ENCODE data around the gene INTS3.
A peak's percentile ranks its signal among the peaks of the same experiment; 100 is the strongest.
"Not testable (repeated sequence)": the region's sequence is repeated elsewhere in the genome, so short reads cannot be mapped to it uniquely, and the experiment has no call there.

INTS3 gene

GRCh38 chr1:153776845-153777370, 49.1 kb downstream of the INTS3 start:
- Histone ChIP-seq H4K20me1 (peaks cover 0 to 33% (median 7%) of the 10 kb centered on the region in 11 experiments; a peak in 9 of 22 replicates), H3K4me3 (peak overlapping the region; percentile 69 to 96 (median 86); a peak in 19 of 20 replicates), H3K4me1 (peaks cover 59 to 87% (median 73%) of the 10 kb centered on the region in 10 experiments), H3K9me3 (replicated peaks in 1 of 11) (no peaks in the 10 kb centered on the region), H3K27me3 (no peaks in the 10 kb centered on the region), H3K4me2 (peak overlapping the region; percentile 94 to 100 (median 99)), H3K36me3 (peaks cover 5 to 58% (median 40%) of the 10 kb centered on the region in 11 experiments), H3K27ac (peak overlapping the region in 10 of 11 experiments; percentile 79 to 100 (median 98); a peak in 19 of 22 replicates), H3K9ac (peak overlapping the region; percentile 78 to 96 (median 89))
- TF ChIP-seq Cebpa-rat (IDR thresholded peaks at IDR 0.05): no peak

DNA sequence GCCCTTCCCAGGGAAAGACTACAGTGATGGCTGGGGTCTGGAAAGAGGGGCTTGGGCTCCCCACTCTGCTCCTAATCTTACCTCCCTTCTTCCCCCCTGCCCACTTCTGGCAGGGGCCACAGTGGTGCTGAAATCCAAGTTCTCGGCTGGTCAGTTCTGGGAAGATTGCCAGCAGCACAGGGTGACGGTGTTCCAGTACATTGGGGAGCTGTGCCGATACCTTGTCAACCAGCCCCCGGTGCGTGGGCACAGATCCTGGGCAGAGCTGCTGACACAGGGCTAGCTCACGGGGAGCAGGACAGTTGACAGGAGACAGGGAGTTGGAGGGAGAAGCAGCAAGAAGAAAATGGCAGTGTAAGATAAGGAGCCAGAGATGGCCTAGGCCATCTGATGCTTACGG, 49.8 kb downstream of the INTS3 start:
- Histone ChIP-seq H3K9me3 (replicated peaks in 1 of 11) (no peaks in the 10 kb centered on the region), H3K4me1 (peaks cover 59 to 87% (median 73%) of the 10 kb centered on the region in 10 experiments), H4K20me1 (peaks cover 0 to 33% (median 7%) of the 10 kb centered on the region in 11 experiments; a peak in 9 of 22 replicates), H3K36me3 (peaks cover 5 to 50% (median 35%) of the 10 kb centered on the region in 11 experiments), H3K4me3 (peak overlapping the region in 8 of 10 experiments; percentile 71 to 96 (median 88); a peak in 14 of 20 replicates), H3K9ac (peak overlapping the region in 10 of 11 experiments; percentile 78 to 96 (median 88); a peak in 19 of 22 replicates), H3K4me2 (peak overlapping the region; percentile 94 to 100 (median 99)), H3K27me3 (no peaks in the 10 kb centered on the region), H3K27ac (peak overlapping the region in 10 of 11 experiments; percentile 4 to 100 (median 90); a peak in 12 of 22 replicates)
- no peak for TF ChIP-seq Cebpa-rat (IDR thresholded peaks at IDR 0.05)

GRCh38 chr1:153778051-153778823, 50.4 kb downstream of the INTS3 start:
- Histone ChIP-seq H3K4me2 (peak overlapping the region; percentile 94 to 100 (median 99); a peak in 21 of 22 replicates), H3K4me3 (peak overlapping the region in 6 of 10 experiments; percentile 71 to 96 (median 89); a peak in 9 of 20 replicates), H4K20me1 (peaks cover 0 to 33% (median 7%) of the 10 kb centered on the region in 11 experiments; a peak in 9 of 22 replicates), H3K9me3 (replicated peaks in 1 of 11) (no peaks in the 10 kb centered on the region), H3K27me3 (no peaks in the 10 kb centered on the region), H3K9ac (peak overlapping the region in 10 of 11 experiments; percentile 78 to 96 (median 88); a peak in 17 of 22 replicates), H3K4me1 (peaks cover 59 to 87% (median 72%) of the 10 kb centered on the region in 10 experiments), H3K36me3 (peaks cover 5 to 46% (median 33%) of the 10 kb centered on the region in 11 experiments; a peak in 21 of 22 replicates), H3K27ac (peak overlapping the region in 10 of 11 experiments; percentile 4 to 100 (median 62); a peak in 11 of 22 replicates)
- TF ChIP-seq Cebpa-rat (IDR thresholded peaks at IDR 0.05): no peak

DNA sequence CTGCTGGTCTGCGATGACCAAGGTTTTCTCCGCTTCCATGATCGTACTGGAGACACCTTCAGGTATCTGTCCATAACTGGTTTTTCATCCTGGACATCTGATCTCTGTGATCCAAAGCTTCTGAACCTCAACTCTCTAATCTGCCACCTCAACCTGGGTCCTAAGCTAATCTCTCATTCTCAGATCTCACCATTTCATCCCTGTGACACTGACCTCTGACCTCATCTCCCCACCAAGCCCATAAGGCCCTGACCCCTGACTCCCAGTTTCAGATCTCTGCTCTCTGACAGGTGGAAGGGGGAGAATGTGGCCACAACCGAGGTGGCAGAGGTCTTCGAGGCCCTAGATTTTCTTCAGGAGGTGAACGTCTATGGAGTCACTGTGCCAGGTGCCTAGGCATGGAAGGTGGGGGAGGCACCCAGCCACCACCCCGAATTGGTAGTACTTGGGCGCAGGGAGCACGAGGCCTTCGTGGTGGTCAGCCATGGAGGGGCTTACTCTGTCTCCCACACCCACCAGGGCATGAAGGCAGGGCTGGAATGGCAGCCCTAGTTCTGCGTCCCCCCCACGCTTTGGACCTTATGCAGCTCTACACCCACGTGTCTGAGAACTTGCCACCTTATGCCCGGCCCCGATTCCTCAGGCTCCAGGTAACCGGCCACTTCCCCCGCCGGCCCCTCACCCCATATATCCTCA, 51.1 kb downstream of the INTS3 start:
- peaks cover 5 to 46% (median 33%) of the 10 kb centered on the region in 11 experiments; a peak in 21 of 22 replicates for H3K36me3 ChIP-seq
- no peaks in the 10 kb centered on the region for H3K9me3 ChIP-seq (replicated peaks in 1 of 11)
- peak overlapping the region in 4 of 11 experiments; percentile 24 to 99 (median 93); a peak in 3 of 22 replicates for H3K27ac ChIP-seq
- H4K20me1 ChIP-seq: peaks cover 0 to 33% (median 7%) of the 10 kb centered on the region in 11 experiments; a peak in 9 of 22 replicates
- no peak for TF ChIP-seq Cebpa-rat (IDR thresholded peaks at IDR 0.05)
- H3K4me1 ChIP-seq: peaks cover 54 to 84% (median 68%) of the 10 kb centered on the region in 10 experiments
- H3K4me2 ChIP-seq: peak overlapping the region in 9 of 11 experiments; percentile 94 to 100 (median 99); a peak in 15 of 22 replicates
- H3K9ac ChIP-seq: peak overlapping the region in 7 of 11 experiments; percentile 22 to 95 (median 84); a peak in 12 of 22 replicates
- H3K4me3 ChIP-seq: no peak overlapping the region
- no peaks in the 10 kb centered on the region for H3K27me3 ChIP-seq

GRCh38 chr1:153779781-153780541, 52.1 kb downstream of the INTS3 start:
- Histone ChIP-seq H3K4me1 (peaks cover 51 to 84% (median 67%) of the 10 kb centered on the region in 10 experiments), H3K27ac (peak overlapping the region in 5 of 11 experiments; percentile 2 to 44 (median 17); a peak in 6 of 22 replicates)

GRCh38 chr1:153780551-153780950, 52.7 kb downstream of the INTS3 start:
- Histone ChIP-seq H3K9me3 (replicated peaks in 1 of 11) (no peaks in the 10 kb centered on the region), H3K27ac (peak overlapping the region in 6 of 11 experiments; percentile 2 to 44 (median 12); a peak in 6 of 22 replicates), H3K4me3 (no peak overlapping the region), H4K20me1 (peaks cover 0 to 33% (median 7%) of the 10 kb centered on the region in 11 experiments; a peak in 9 of 22 replicates), H3K4me1 (peaks cover 54 to 87% (median 69%) of the 10 kb centered on the region in 10 experiments), H3K27me3 (no peaks in the 10 kb centered on the region), H3K9ac (peak overlapping the region in 6 of 11 experiments; percentile 5 to 43 (median 24); a peak in 7 of 22 replicates), H3K36me3 (peaks cover 5 to 46% (median 33%) of the 10 kb centered on the region in 11 experiments; a peak in 21 of 22 replicates), H3K4me2 (peak overlapping the region in 3 of 11 experiments; percentile 7 to 26 (median 21); a peak in 4 of 22 replicates)
- TF ChIP-seq Cebpa-rat (IDR thresholded peaks at IDR 0.05): no peak

More at GRCh38 chr1:153779781-153780541, 52.1 kb downstream of the INTS3 start:
- peak overlapping the region in 8 of 11 experiments; percentile 5 to 43 (median 16); a peak in 10 of 22 replicates for H3K9ac ChIP-seq
- H3K4me3 ChIP-seq: no peak overlapping the region
- H3K9me3 ChIP-seq (replicated peaks in 1 of 11): no peaks in the 10 kb centered on the region
- peaks cover 0 to 33% (median 7%) of the 10 kb centered on the region in 11 experiments; a peak in 9 of 22 replicates for H4K20me1 ChIP-seq
- peaks cover 5 to 46% (median 33%) of the 10 kb centered on the region in 11 experiments; a peak in 21 of 22 replicates for H3K36me3 ChIP-seq
- no peaks in the 10 kb centered on the region for H3K27me3 ChIP-seq
- peak overlapping the region in 3 of 11 experiments; percentile 7 to 99 (median 26); a peak in 5 of 22 replicates for H3K4me2 ChIP-seq
- TF ChIP-seq Cebpa-rat (IDR thresholded peaks at IDR 0.05): no peak

- Histone ChIP-seq H4K20me1 (peaks cover 0 to 16% (median 0%) of the 10 kb centered on the region in 11 experiments; a peak in 6 of 22 replicates), H3K36me3 (peaks cover 5 to 34% (median 30%) of the 10 kb centered on the region in 11 experiments; a peak in 21 of 22 replicates), H3K4me2 (peak overlapping the region; percentile 69 to 97 (median 78)), H3K27ac (peak overlapping the region; percentile 85 to 98 (median 93); a peak in 21 of 22 replicates), H3K4me1 (peaks cover 39 to 84% (median 57%) of the 10 kb centered on the region in 10 experiments), H3K4me3 (peak overlapping the region; percentile 54 to 74 (median 62); a peak in 17 of 20 replicates), H3K9ac (peak overlapping the region; percentile 84 to 95 (median 90); a peak in 21 of 22 replicates)
- H3K27me3 ChIP-seq; H3K9me3 ChIP-seq (replicated peaks in 1 of 11): not testable (repeated sequence)
These were observed 54.8 kb downstream of the INTS3 start for GRCh38 chr1:153782648-153783047.
